ENCODE results near the gene ZNF853.

- TF ChIP-seq EZH2phosphoT487 (IDR thresholded peaks at IDR 0.05; ENCODE audit: borderline replicate concordance, low read length) (no peak), CTCF (IDR thresholded peaks at IDR 0.05; ENCODE audit: low read depth, low read length, poor library complexity, severe bottlenecking) (no peak)
These were observed 529 bp downstream of the ZNF853 start for GRCh38 chr7:6615723-6616555.
